ENCODE results near the gene TBX5.

TBX5 gene

GRCh38 chr12:114405519-114406271 lies at the start of gene TBX5:
Gene TBX5 (minus strand): TSS chr12:114406144. CDS start chr12:114403898, 2,246 bp downstream.
- DNase-seq, result peak; percentile 47

- no peak for DNase-seq
These were observed 45.7 kb upstream of the TBX5 start for GRCh38 chr12:114451657-114452056.

- no peak for DNase-seq
These were observed 44.8 kb upstream of the TBX5 start for GRCh38 chr12:114450515-114451300.

- no peak for DNase-seq
These were observed 44.1 kb upstream of the TBX5 start for GRCh38 chr12:114450019-114450418.

- no peak for DNase-seq
These were observed 42.6 kb upstream of the TBX5 start for GRCh38 chr12:114448618-114448933.

GRCh38 chr12:114447799-114448617 lies 42.1 kb upstream of the TBX5 start:
- no peak for DNase-seq

- DNase-seq, result no peak
These were observed 41.4 kb upstream of the TBX5 start for GRCh38 chr12:114447274-114447716.

- no peak for DNase-seq
These were observed 39.7 kb upstream of the TBX5 start for GRCh38 chr12:114445401-114446323.

- no peak for DNase-seq
These were observed 38.7 kb upstream of the TBX5 start for GRCh38 chr12:114444422-114445279.

- no peak for DNase-seq
These were observed 37.9 kb upstream of the TBX5 start for GRCh38 chr12:114443607-114444421.

- no peak for DNase-seq
These were observed 36.6 kb upstream of the TBX5 start for GRCh38 chr12:114442578-114442977.

- no peak for DNase-seq
These were observed 35.6 kb upstream of the TBX5 start for GRCh38 chr12:114441545-114441944.

- no peak for DNase-seq
These were observed 35.1 kb upstream of the TBX5 start for GRCh38 chr12:114441039-114441383.

GRCh38 chr12:114440270-114441038 lies 34.5 kb upstream of the TBX5 start:
- DNase-seq, result peak; percentile 32

GRCh38 chr12:114439817-114440216 lies 33.9 kb upstream of the TBX5 start:
- DNase-seq, result no peak

GRCh38 chr12:114439261-114439683 lies 33.3 kb upstream of the TBX5 start:
- DNase-seq, result no peak

- DNase-seq, result no peak
These were observed 32.8 kb upstream of the TBX5 start for GRCh38 chr12:114438635-114439256.

- DNase-seq, result no peak
These were observed 28.4 kb upstream of the TBX5 start for GRCh38 chr12:114434341-114434740.

GRCh38 chr12:114431902-114432301 lies 26.0 kb upstream of the TBX5 start:
- no peak for DNase-seq
